ENCODE data around the gene ACTR3. TPM values are rescaled to one million over a fixed set of nuclear protein-coding genes. Genes with fewer than 3 reads are reported as not detected.

ACTR3 gene
- total RNA-seq, 1 experiment from 2014 or later = 180 TPM

DNA sequence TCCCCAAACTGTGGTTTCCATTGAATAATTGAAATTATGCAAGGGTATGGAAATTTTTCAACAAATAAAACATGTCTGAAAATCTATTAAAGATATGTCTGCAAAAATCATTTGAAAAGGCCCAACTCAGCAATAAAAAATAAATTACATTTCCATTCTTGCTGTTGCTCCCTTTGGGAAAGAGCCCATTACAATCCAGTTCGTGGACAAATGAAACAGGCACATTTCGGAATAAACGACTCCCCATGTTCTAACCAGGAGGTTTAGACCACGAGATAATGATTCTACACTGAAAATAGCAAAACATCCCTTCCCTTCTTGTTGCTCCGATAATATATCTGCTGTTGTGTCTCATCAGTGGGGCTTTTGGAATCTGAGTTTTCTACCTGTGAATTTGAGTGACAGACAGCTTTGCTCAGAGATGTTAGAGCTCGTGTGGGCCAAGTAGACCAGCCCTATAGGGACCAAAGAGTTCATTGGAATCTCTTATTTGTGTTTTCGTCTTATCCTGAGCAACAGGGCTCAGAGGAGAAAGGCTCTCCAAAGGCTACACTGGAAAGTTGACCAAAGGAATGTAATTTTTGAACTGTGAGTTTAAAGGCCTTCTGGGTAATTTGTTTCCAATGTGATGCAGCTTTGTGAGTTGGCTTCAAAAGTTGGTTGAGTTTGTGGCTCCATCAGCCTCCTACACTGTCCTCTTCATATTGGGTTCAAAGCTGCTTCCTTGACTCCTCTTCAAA lies 119.5 kb downstream of the ACTR3 start:
- Histone ChIP-seq H4K91ac (ENCODE audit: insufficient read length, low read depth, low read length) (no peak overlapping the region), H3K9ac (ENCODE audit: extremely low read depth, insufficient read length, low read length) (no peak overlapping the region), H3K27me3 (ENCODE audit: insufficient read depth, low read length) (no peaks in the 10 kb centered on the region), H2AFZ (ENCODE audit: low read length) (no peak overlapping the region), H3K4ac (ENCODE audit: low read depth, low read length) (no peak overlapping the region), H3K23me2 (ENCODE audit: insufficient read length, low read depth, low read length, poor library complexity, severe bottlenecking) (no peaks in the 10 kb centered on the region), H2BK5ac (ENCODE audit: insufficient read length, low read length) (no peak overlapping the region), H2BK15ac (ENCODE audit: low read depth, low read length) (no peak overlapping the region), H3K79me2 (ENCODE audit: insufficient read depth, low read length) (no peaks in the 10 kb centered on the region), H2BK12ac (ENCODE audit: insufficient read length, low read depth, low read length) (no peak overlapping the region), H3K14ac (ENCODE audit: insufficient read depth, low read length) (no peak overlapping the region), H3K18ac (ENCODE audit: insufficient read length, low read depth, low read length) (no peak overlapping the region), H3K9me3 (ENCODE audit: control insufficient read depth, low read depth, low read length) (no peaks in the 10 kb centered on the region), H2BK120ac (ENCODE audit: low read depth, low read length, poor library complexity, severe bottlenecking) (no peak overlapping the region), H3K4me1 (ENCODE audit: insufficient read depth, low read length) (no peaks in the 10 kb centered on the region), H3T11ph (ENCODE audit: low read length) (no peak overlapping the region), H2BK20ac (ENCODE audit: low read depth, low read length, poor library complexity, severe bottlenecking) (no peak overlapping the region), H4K5ac (ENCODE audit: insufficient read length, low read depth, low read length) (no peak overlapping the region), H4K8ac (replicated peaks; ENCODE audit: insufficient read length, low read depth, low read length) (no peak overlapping the region), H4K20me1 (ENCODE audit: control insufficient read depth, insufficient read depth, insufficient read length) (no peaks in the 10 kb centered on the region), H3K27ac (ENCODE audit: insufficient read length, low read depth, low read length) (no peak overlapping the region), H3K4me2 (ENCODE audit: insufficient read depth, insufficient read length, low read length) (no peak overlapping the region), H3K23ac (ENCODE audit: insufficient read length, low read depth, low read length) (no peak overlapping the region), H3K56ac (ENCODE audit: insufficient read length, low read depth, low read length) (no peak overlapping the region), H2AK5ac (ENCODE audit: insufficient read length, low read length) (no peak overlapping the region), H3K79me1 (ENCODE audit: insufficient read depth, low read depth, low read length, poor library complexity, severe bottlenecking) (no peaks in the 10 kb centered on the region)
- Mint-ChIP-seq H3K36me3 (ENCODE audit: insufficient read depth in 1 of 3, low read depth in 3 of 3) (peaks cover 0 to 5% (median under 1%) of the 10 kb centered on the region in 3 experiments; a peak in 3 of 7 replicates), H3K27me3 (ENCODE audit: low read depth) (peaks cover 3% of the 10 kb centered on the region; the same call in 1 of the 2 replicates), H3K4me3 (no peak overlapping the region), H3K4me1 (peaks cover 0 to 3% of the 10 kb centered on the region in 2 experiments; a peak in 1 of 4 replicates), H3K27ac (no peak overlapping the region), H3K9me3 (peaks cover 4% of the 10 kb centered on the region in 2 experiments; a peak in 4 of 5 replicates)
- TF ChIP-seq, protein P1, sequence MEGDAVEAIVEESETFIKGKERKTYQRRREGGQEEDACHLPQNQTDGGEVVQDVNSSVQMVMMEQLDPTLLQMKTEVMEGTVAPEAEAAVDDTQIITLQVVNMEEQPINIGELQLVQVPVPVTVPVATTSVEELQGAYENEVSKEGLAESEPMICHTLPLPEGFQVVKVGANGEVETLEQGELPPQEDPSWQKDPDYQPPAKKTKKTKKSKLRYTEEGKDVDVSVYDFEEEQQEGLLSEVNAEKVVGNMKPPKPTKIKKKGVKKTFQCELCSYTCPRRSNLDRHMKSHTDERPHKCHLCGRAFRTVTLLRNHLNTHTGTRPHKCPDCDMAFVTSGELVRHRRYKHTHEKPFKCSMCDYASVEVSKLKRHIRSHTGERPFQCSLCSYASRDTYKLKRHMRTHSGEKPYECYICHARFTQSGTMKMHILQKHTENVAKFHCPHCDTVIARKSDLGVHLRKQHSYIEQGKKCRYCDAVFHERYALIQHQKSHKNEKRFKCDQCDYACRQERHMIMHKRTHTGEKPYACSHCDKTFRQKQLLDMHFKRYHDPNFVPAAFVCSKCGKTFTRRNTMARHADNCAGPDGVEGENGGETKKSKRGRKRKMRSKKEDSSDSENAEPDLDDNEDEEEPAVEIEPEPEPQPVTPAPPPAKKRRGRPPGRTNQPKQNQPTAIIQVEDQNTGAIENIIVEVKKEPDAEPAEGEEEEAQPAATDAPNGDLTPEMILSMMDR (conservative IDR thresholded peaks at IDR 0.05) = no peak
- no CpG with 5 or more reads among the region's 7 CpGs for WGBS (ENCODE audit: extremely low coverage, insufficient read length, low lambda C conversion rate)
- no peak for DNase-seq
